ENCODE results near the gene SNRNP48.

GRCh38 chr6:7630792-7631191, 40.8 kb downstream of the SNRNP48 start:
- TF ChIP-seq, protein P1, sequence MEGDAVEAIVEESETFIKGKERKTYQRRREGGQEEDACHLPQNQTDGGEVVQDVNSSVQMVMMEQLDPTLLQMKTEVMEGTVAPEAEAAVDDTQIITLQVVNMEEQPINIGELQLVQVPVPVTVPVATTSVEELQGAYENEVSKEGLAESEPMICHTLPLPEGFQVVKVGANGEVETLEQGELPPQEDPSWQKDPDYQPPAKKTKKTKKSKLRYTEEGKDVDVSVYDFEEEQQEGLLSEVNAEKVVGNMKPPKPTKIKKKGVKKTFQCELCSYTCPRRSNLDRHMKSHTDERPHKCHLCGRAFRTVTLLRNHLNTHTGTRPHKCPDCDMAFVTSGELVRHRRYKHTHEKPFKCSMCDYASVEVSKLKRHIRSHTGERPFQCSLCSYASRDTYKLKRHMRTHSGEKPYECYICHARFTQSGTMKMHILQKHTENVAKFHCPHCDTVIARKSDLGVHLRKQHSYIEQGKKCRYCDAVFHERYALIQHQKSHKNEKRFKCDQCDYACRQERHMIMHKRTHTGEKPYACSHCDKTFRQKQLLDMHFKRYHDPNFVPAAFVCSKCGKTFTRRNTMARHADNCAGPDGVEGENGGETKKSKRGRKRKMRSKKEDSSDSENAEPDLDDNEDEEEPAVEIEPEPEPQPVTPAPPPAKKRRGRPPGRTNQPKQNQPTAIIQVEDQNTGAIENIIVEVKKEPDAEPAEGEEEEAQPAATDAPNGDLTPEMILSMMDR (IDR thresholded peaks at IDR 0.05), result no peak
- TF ChIP-seq POLR2A (IDR thresholded peaks at IDR 0.05), result no peak

All from thyroid gland (tissue), 4 donors.